Measurements from ENCODE around the gene RNGTT. TPM values are rescaled to one million over a fixed set of nuclear protein-coding genes. Genes with fewer than 3 reads are reported as not detected.
"Not testable (repeated sequence)": the region's sequence is repeated elsewhere in the genome, so short reads cannot be mapped to it uniquely, and the experiment has no call there.

The RNGTT gene
- total RNA-seq, 2 donors from 2014 or later: 7.5 to 11.3 TPM

DNA sequence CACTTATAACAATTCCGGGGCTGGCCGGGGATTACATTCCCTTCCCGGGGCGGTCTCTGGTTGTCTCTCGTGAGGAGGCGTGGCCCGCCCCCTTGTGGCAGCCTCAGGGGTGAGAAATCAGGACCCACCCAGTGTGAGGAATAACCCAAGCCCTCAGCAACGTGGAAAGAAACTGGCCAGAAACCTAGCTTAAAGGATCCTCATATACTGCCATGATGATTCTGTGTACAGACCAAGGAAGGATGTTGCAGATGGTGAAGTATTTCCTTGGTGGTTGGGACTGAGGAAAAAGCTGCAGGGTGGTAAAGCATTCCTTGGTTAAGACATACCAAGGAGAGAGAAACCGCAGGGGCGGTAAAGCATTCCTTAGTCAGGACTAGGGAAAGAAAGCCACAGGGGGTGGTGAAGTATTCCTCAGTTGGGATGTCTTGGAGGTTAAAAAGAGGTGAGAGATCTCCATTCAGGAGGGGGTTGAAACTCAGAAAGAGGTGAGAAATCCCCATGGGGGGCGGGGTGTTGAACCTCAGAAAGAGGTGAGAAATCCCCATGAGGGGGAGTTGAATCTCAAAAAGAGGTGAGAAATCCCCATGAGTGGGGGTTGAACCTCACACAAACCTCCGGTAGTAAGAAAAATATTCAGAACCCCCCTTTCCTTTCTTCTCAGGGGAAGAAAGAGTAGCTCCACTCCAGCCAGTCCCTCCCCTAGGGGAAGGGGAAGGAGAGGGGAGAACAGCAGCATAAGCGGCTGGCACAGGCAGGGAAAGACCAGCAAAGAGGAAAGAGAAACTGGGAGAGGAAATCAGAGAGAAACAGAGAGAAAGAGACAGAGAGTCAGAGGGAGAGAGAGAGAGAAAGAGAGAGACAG lies 238.1 kb downstream of the RNGTT start:
- DNase-seq (ENCODE audit: low spot score): no peak
- Histone ChIP-seq H3K4me3 (no peak overlapping the region), H3K36me3 (no peaks in the 10 kb centered on the region), H3K9me3 (no peaks in the 10 kb centered on the region), H3K27ac (no peak overlapping the region), H3K27me3 (no peaks in the 10 kb centered on the region), H3K4me1 (no peaks in the 10 kb centered on the region)
- TF ChIP-seq, protein P1, sequence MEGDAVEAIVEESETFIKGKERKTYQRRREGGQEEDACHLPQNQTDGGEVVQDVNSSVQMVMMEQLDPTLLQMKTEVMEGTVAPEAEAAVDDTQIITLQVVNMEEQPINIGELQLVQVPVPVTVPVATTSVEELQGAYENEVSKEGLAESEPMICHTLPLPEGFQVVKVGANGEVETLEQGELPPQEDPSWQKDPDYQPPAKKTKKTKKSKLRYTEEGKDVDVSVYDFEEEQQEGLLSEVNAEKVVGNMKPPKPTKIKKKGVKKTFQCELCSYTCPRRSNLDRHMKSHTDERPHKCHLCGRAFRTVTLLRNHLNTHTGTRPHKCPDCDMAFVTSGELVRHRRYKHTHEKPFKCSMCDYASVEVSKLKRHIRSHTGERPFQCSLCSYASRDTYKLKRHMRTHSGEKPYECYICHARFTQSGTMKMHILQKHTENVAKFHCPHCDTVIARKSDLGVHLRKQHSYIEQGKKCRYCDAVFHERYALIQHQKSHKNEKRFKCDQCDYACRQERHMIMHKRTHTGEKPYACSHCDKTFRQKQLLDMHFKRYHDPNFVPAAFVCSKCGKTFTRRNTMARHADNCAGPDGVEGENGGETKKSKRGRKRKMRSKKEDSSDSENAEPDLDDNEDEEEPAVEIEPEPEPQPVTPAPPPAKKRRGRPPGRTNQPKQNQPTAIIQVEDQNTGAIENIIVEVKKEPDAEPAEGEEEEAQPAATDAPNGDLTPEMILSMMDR (IDR thresholded peaks at IDR 0.05): peak in 1 of 2 donors; percentile 49

- Histone ChIP-seq H3K9me3 (no peaks in the 10 kb centered on the region), H3K36me3 (no peaks in the 10 kb centered on the region), H3K27me3 (no peaks in the 10 kb centered on the region), H3K27ac (no peak overlapping the region), H3K4me1 (no peaks in the 10 kb centered on the region), H3K4me3 (no peak overlapping the region)
- TF ChIP-seq, protein P1 (IDR thresholded peaks at IDR 0.05): no peak
- no peak for DNase-seq (ENCODE audit: low spot score)
Observed at GRCh38 chr6:88722686-88723085, 240.7 kb downstream of the RNGTT start.

DNA sequence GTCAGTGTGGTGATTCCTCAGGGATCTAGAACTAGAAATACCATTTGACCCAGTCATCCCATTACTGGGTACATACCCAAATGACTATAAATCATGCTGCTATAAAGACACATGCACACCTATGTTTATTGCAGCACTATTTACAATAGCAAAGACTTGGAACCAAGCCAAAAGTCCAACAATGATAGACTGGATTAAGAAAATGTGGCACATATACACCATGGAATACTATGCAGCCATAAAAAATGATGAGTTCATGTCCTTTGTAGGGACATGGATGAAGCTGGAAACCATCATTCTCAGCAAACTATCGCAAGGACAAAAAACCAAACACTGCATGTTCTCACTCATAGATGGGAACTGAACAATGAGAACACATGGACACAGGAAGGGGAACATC lies 247.0 kb downstream of the RNGTT start:
- H3K4me1 ChIP-seq; H3K4me3 ChIP-seq; H3K9me3 ChIP-seq; DNase-seq (ENCODE audit: low spot score); H3K27ac ChIP-seq; H3K36me3 ChIP-seq; H3K27me3 ChIP-seq: not testable (repeated sequence)

DNA sequence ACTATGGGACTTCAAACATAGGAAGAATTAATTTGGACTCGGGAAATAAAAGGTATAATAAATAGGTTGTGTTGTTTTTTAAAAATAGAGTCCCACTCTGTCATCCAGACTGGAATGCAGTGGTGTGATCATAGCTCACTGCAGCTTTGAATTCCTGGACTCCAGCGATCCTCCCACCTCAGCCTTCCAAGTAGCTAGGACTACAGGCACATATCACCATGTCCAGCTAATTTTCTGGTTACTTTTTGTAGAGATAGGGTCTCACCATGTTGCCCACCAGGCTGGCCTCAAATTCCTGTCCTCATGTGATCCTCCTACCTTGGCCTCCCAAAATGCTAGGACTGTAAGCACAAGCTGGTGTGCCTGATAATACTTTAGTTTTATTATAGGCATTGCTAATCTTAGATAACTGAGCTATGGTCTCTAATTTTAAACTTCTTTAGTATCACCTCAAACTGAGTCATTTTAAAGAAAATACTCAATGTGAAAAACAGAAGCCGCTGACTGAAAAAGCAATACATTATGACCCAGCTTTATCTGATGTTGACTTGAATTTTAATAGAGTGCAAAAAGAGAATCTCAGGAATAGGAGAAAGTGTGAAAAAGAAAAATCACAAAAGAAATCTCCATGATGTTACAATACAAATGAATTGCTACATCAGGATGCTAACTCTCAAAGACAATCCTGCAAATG lies 251.0 kb downstream of the RNGTT start:
- Histone ChIP-seq H3K36me3 (no peaks in the 10 kb centered on the region), H3K27me3 (no peaks in the 10 kb centered on the region), H3K9me3 (no peaks in the 10 kb centered on the region), H3K4me3 (no peak overlapping the region), H3K27ac (no peak overlapping the region), H3K4me1 (peaks cover 0 to 3% of the 10 kb centered on the region in 2 donors)
- TF ChIP-seq, protein P1 (IDR thresholded peaks at IDR 0.05): no peak
- DNase-seq (ENCODE audit: low spot score): no peak

GRCh38 chr6:88709819-88710246 lies 253.6 kb downstream of the RNGTT start:
- Histone ChIP-seq H3K27ac (no peak overlapping the region), H3K4me1 (peaks cover 0 to 6% of the 10 kb centered on the region in 2 donors), H3K9me3 (no peaks in the 10 kb centered on the region), H3K4me3 (no peak overlapping the region), H3K36me3 (no peaks in the 10 kb centered on the region), H3K27me3 (no peaks in the 10 kb centered on the region)
- TF ChIP-seq, protein P1 (IDR thresholded peaks at IDR 0.05): no peak
- DNase-seq (ENCODE audit: low spot score): no peak

DNA sequence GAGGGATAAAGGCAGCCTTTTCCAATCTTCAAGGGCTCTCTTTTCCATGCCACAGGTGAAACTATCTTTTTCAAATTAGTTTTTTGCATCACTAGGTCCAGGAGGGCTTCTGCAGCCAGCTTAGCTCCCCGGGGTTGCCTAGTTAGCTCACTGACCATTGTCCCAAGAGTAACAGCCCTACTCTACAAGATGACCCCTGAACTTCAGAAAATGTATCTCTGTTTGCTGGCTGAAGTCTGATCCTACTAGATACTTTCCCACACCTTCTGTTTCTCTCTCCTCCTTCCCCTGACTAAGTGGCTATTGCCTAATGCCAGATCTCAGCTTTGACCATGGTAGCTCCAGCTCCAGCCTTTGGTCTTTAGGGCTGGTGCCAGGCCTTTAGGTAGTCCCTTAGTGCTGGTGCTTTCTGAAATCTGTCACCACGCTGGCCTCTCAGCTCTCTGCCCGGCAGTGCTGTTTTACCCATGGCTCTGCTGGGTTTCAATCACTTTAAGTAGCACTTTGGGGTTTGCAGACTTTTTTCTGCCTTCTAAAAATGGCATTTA lies 255.1 kb downstream of the RNGTT start:
- DNase-seq (ENCODE audit: low spot score): no peak
- Histone ChIP-seq H3K36me3 (no peaks in the 10 kb centered on the region), H3K4me1 (peaks cover 0 to 6% of the 10 kb centered on the region in 2 donors), H3K4me3 (no peak overlapping the region), H3K9me3 (no peaks in the 10 kb centered on the region), H3K27me3 (no peaks in the 10 kb centered on the region), H3K27ac (no peak overlapping the region)
- TF ChIP-seq, protein P1 (IDR thresholded peaks at IDR 0.05): no peak
